Vagina (tissue), 2 donors: ENCODE results near the gene VSIR.

Source experiments
- POLR2A ChIP-seq, 2 donors: fragments of 450-650 bp; IDR thresholded peaks; one replicate each; pipeline ENCODE4 v1.6.1; 2017; ENCODE audit warnings: antibody characterized with exemption in 2 of 2, mild to moderate bottlenecking in 2 of 2, moderate library complexity in 2 of 2
- POLR2AphosphoS5 ChIP-seq, 2 donors: sonication (generic); formaldehyde crosslinking; IDR thresholded peaks; one replicate each; pipeline ENCODE4 v1.9.0; 2017; ENCODE audit warnings: antibody characterized with exemption in 2 of 2, mild to moderate bottlenecking in 2 of 2, low read depth in 1 of 2; ENCODE audit not compliant: insufficient read depth in 1 of 2
- TF ChIP-seq, protein P1 (sequence below), 3 experiments: fragments of 450-650 bp in 2 of 3; fragments of 200-600 bp in 1 of 3; sonication (generic) in 1 of 3; IDR thresholded peaks; one replicate each; pipeline ENCODE4 v1.5.1; 2017 to 2019; ENCODE audit warnings: antibody characterized with exemption in 3 of 3, mild to moderate bottlenecking in 2 of 3, moderate library complexity in 2 of 3

DNA sequence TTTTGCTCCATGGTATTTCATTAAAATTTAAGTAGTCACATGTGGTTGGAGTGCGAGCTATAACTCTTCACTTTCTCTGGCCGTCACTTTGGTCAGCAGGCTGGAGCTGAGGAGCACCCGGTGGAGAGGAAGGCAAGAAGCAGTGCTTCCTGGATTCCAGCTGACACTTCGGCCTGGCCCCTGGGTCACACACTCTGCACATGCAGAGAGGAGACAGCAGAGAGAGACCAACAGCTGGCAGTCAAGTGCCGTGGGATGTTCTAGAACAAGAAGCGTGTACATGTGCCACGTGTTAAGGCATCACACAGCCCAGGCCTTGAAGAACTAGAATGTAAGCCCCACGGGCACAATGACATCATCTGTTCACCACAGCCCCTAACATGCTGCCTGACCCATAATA lies 47.6 kb upstream of the VSIR start:
- no peak for TF ChIP-seq POLR2AphosphoS5 (IDR thresholded peaks at IDR 0.05; ENCODE audit: insufficient read depth in 1 of 2, low read depth in 1 of 2)
- TF ChIP-seq, protein P1, sequence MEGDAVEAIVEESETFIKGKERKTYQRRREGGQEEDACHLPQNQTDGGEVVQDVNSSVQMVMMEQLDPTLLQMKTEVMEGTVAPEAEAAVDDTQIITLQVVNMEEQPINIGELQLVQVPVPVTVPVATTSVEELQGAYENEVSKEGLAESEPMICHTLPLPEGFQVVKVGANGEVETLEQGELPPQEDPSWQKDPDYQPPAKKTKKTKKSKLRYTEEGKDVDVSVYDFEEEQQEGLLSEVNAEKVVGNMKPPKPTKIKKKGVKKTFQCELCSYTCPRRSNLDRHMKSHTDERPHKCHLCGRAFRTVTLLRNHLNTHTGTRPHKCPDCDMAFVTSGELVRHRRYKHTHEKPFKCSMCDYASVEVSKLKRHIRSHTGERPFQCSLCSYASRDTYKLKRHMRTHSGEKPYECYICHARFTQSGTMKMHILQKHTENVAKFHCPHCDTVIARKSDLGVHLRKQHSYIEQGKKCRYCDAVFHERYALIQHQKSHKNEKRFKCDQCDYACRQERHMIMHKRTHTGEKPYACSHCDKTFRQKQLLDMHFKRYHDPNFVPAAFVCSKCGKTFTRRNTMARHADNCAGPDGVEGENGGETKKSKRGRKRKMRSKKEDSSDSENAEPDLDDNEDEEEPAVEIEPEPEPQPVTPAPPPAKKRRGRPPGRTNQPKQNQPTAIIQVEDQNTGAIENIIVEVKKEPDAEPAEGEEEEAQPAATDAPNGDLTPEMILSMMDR (IDR thresholded peaks at IDR 0.05) = no peak
- TF ChIP-seq POLR2A (IDR thresholded peaks at IDR 0.05) = no peak
